ENCODE results near the gene CORO6.

CORO6 gene

GRCh38 chr17:29584452-29585079 lies 38.1 kb downstream of the CORO6 start:
- TF ChIP-seq ZFX (IDR thresholded peaks at IDR 0.05) (no peak), CTCF (conservative IDR thresholded peaks at IDR 0.05) (no peak)
- H3K27ac ChIP-seq, result no peak overlapping the region

GRCh38 chr17:29583324-29584248 lies 39.1 kb downstream of the CORO6 start:
- TF ChIP-seq CTCF (conservative IDR thresholded peaks at IDR 0.05), result no peak
- no peak for TF ChIP-seq ZFX (IDR thresholded peaks at IDR 0.05)
- no peak overlapping the region for H3K27ac ChIP-seq

GRCh38 chr17:29582772-29583171 lies 39.9 kb downstream of the CORO6 start:
- no peak overlapping the region for H3K27ac ChIP-seq
- TF ChIP-seq ZFX (IDR thresholded peaks at IDR 0.05) (no peak), CTCF (conservative IDR thresholded peaks at IDR 0.05) (no peak)

DNA sequence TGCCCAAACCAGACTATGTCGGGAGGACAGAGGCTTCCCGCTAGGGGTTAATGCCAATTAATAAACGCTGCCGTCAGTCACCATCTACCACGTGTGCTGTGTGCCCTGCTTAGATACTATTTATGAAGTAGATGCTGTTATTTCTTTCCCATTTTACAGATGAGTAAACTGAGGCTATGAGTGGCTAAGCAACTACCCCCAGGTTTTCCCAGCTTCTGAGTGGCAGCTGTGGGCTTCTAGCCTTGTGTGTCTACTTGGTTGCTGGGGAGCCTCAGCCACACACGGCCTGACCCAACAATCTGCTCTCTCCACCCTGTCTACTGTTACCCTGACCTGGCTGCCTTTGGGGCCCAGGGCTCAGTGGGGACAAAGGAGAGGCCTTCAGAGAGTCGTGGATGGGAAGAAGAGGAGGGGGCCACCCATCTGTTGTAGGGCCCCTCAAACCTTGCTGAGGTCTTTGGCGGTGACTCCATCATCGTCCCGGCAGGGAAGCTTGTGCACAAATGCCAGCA lies 40.4 kb downstream of the CORO6 start:
- no peak overlapping the region for H3K27ac ChIP-seq
- TF ChIP-seq ZFX (IDR thresholded peaks at IDR 0.05) (no peak), CTCF (conservative IDR thresholded peaks at IDR 0.05) (no peak)

DNA sequence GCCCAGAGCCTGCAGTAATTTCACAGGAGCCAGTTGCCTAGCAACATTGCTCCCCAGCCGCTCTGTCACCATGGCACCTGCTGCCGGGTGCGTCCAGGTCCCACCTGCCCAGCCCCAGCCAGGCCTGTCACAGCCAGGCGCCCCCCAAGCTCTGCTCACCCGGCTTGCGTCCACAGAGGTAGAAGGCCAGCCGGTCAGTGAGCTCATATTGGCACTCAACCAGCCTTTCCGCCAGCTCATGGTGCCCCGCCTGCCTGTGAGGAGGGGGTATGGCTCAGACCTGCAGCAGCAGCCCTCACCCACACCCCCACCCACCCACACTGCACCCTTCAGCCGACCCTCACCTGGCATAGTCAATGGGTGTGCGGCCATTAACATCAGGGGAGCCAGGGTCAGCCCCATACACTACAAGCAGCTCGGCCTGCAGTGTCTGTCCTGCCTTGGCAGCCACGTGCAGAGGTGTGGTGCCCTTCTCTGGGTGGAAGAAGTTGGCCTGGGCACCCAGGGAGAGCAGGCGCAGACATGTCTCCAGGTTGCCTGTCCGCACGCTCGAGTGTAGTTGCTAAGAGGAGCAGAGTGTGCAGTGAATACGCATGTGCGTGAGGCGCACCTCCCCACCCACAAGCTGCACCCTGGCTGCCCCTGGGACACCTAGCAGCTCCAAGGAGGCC lies 41.0 kb downstream of the CORO6 start:
- H3K27ac ChIP-seq, result no peak overlapping the region; the same call in 1 of the 2 replicates

More for the DNA sequence above, 41.0 kb downstream of the CORO6 start:
- no peak for TF ChIP-seq ZFX (IDR thresholded peaks at IDR 0.05)
- no peak for TF ChIP-seq CTCF (conservative IDR thresholded peaks at IDR 0.05)
